H1 (cell line): ENCODE measurements around the gene IRF5.

Experiments
- CTCF ChIP-seq, 3 experiments: IDR thresholded peaks; 1 replicate in 2 of 3; 2 replicates in 1 of 3; pipeline versions ENCODE4 v1.5.1 to v1.6.1; 2011; ENCODE audit warnings: low read length in 3 of 3, mild to moderate bottlenecking in 3 of 3, inconsistent platforms in 2 of 3, low read depth in 1 of 3, moderate library complexity in 1 of 3; ENCODE audit not compliant: insufficient read depth in 1 of 3; ENCODE audit errors: control extremely low read depth in 1 of 3
- EZH2 ChIP-seq: fragments of 200-600 bp; sonication (generic); IDR thresholded peaks from 2 replicates; pipeline ENCODE4 v1.7.1; 2012; ENCODE audit warnings: low read depth, mild to moderate bottlenecking, moderate library complexity, low read length, inconsistent platforms; ENCODE audit not compliant: severe bottlenecking
- POLR2A ChIP-seq, 2 experiments: IDR thresholded peaks; 1 replicate in 1 of 2; 2 replicates in 1 of 2; pipeline ENCODE4 v1.6.1; 2011; ENCODE audit warnings: low read depth in 2 of 2, low read length in 2 of 2, mild to moderate bottlenecking in 2 of 2; ENCODE audit errors: control extremely low read depth in 1 of 2
- POLR2AphosphoS5 ChIP-seq: IDR thresholded peaks from 2 replicates; pipeline ENCODE4 v1.6.1; 2011; ENCODE audit warnings: low read depth, low read length
- RAD21 ChIP-seq, 2 experiments: IDR thresholded peaks in 1 of 2; conservative IDR thresholded peaks in 1 of 2; 2 replicates each; pipeline ENCODE4 v1.6.1; 2011; ENCODE audit warnings: low read depth in 2 of 2, low read length in 2 of 2, improper control_type of control experiment in 1 of 2, inconsistent platforms in 1 of 2, mild to moderate bottlenecking in 1 of 2, moderate library complexity in 1 of 2
- RXRA ChIP-seq: IDR thresholded peaks from 2 replicates; pipeline ENCODE4 v1.6.1; 2011; ENCODE audit warnings: low read depth, mild to moderate bottlenecking, low read length, moderate library complexity; ENCODE audit not compliant: insufficient read depth
- SIN3A ChIP-seq, 2 experiments: IDR thresholded peaks in 1 of 2; conservative IDR thresholded peaks in 1 of 2; 2 replicates each; pipeline ENCODE4 v1.6.1; 2011 to 2012; ENCODE audit warnings: low read length in 2 of 2, improper control_type of control experiment in 1 of 2, low read depth in 1 of 2, mild to moderate bottlenecking in 1 of 2
- SP1 ChIP-seq: IDR thresholded peaks from 2 replicates; pipeline ENCODE4 v1.6.1; 2011; ENCODE audit warnings: low read depth, low read length
- SRF ChIP-seq: IDR thresholded peaks from 2 replicates; pipeline ENCODE4 v1.6.1; 2011; ENCODE audit warnings: mild to moderate bottlenecking, low read depth, low read length, moderate library complexity
- TBP ChIP-seq: IDR thresholded peaks from 2 replicates; pipeline ENCODE4 v1.6.1; 2011; ENCODE audit warnings: low read depth, low read length, improper control_type of control experiment
- TCF12 ChIP-seq: IDR thresholded peaks from 2 replicates; pipeline ENCODE4 v1.6.1; 2011; ENCODE audit warnings: low read depth, mild to moderate bottlenecking, low read length

- TF ChIP-seq EZH2 (no peak), POLR2A (IDR thresholded peaks at IDR 0.05; ENCODE audit: control extremely low read depth in 1 of 2, low read depth in 2 of 2, low read length in 2 of 2) (no peak), POLR2AphosphoS5 (no peak), CTCF (IDR thresholded peaks at IDR 0.05; ENCODE audit: control extremely low read depth in 1 of 3, insufficient read depth in 1 of 3, low read depth in 1 of 3, low read length in 3 of 3) (no peak), SIN3A (conservative IDR thresholded peaks at IDR 0.05 in 1 of 2, IDR thresholded peaks at IDR 0.05 in 1 of 2; ENCODE audit: low read depth in 1 of 2, low read length in 2 of 2) (no peak), RXRA (no peak), SP1 (no peak), RAD21 (IDR thresholded peaks at IDR 0.05 in 1 of 2, conservative IDR thresholded peaks at IDR 0.05 in 1 of 2; ENCODE audit: low read depth in 2 of 2, low read length in 2 of 2) (no peak), SRF (no peak), TCF12 (no peak), TBP (no peak)
Measured at GRCh38 chr7:128890306-128891109, 47.2 kb upstream of the IRF5 start.
